DMS153 treated with DMSO at 0.1 percent for 48 hours (cell line): ENCODE data around the gene CD151.

Experiments used
- DNase-seq: peaks from one replicate; lab custom pipeline; 2025; ENCODE audit not compliant: unreplicated experiment; lab: John Stamatoyannopoulos, UW

The CD151 gene

GRCh38 chr11:813072-813455 is 19.7 kb upstream of the CD151 start:
- DNase-seq, result no peak

- no peak for DNase-seq
Measured at GRCh38 chr11:813456-814096, 19.2 kb upstream of the CD151 start.

DNA sequence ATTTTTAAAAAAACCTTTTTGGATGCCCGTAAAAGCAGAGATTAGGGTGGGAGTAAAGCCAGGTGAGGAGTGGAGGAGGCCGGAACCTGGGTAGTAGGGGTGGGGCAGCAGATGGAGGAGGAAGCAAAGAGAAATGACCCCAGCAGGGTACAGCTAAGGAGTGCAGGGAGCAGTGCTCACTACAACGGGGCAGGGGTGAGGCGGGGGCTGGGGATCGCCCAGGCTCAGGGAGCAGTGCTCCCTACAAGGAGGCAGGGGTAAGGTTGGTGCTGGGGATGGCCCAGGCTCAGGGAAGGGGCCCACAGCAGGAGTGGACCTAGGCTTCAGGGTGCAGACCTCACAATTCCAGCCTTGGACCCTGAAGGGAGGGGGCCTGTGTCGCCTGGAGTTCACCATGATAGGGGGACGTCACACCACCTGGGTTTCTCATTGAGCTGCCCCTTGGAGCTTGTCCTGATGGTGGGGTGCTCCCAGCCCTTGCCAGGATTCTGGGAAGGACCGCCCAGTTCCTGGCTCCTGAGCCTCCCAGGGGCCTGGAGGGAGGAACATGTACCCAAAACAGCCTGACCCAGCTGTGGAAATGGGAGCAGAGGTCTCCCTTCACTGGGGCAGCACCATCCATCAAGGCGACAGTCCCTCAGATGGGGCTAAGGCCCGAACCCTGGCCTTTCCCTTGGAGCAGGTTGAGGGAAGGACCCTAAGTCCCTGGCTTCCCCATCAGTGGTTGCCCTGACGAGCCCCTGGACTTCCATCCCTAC is 16.9 kb upstream of the CD151 start:
- no peak for DNase-seq

DNA sequence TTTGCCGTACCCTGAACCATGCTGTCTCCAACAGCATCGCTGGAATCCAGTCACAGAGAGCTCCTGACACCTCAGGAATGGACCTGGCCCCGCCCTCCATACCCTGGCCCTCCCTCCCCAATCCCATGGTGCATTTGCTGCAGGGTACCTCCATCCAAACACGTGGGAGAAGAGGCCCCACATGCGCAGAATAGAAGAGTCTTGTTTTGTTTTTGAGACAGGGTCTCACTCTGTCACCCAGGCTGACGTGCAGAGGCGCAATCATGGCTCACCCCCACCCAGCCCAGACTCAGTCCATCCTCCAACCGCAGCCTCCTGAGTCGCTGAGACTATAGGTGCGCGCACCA is 16.3 kb upstream of the CD151 start:
- no peak for DNase-seq

- DNase-seq, result no peak
Measured at GRCh38 chr11:818396-819128, 14.2 kb upstream of the CD151 start, which contains the start of gene PNPLA2. PNPLA2 (plus strand) TSS chr11:818914; CDS start chr11:819719, 805 bp downstream.

DNA sequence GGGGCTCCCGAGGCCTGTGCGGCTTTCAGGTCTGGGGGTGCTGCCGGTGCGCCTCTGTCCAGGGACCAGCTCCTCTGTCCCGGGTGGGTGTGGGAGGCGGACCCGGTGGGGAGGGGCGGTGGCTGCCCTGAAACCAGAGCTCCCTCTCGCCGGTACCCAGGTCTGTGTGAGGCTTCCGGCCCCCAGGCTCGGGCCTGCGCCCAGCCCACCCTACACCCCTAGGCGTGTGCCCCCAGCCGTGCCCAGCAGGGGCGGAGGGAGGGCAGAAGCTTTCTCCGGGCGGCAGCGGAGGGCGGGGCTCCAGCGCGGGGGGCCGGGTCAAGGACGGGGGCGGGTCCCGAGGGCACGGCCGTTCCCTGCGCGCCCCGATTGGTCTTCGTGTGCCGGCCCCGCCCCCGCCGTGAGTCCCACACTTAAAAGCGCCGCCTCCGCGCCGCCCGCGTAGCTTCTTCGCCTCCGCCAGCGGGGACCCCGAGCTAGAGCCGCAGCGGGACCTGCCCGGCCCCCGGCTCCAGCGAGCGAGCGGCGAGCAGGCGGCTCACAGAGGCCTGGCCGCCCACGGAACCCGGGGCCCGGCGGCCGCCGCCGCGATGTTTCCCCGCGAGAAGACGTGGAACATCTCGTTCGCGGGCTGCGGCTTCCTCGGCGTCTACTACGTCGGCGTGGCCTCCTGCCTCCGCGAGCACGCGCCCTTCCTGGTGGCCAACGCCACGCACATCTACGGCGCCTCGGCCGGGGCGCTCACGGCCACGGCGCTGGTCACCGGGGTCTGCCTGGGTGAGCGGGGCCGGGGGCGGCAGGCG is 13.4 kb upstream of the CD151 start:
- peak; percentile 34 for DNase-seq

DNA sequence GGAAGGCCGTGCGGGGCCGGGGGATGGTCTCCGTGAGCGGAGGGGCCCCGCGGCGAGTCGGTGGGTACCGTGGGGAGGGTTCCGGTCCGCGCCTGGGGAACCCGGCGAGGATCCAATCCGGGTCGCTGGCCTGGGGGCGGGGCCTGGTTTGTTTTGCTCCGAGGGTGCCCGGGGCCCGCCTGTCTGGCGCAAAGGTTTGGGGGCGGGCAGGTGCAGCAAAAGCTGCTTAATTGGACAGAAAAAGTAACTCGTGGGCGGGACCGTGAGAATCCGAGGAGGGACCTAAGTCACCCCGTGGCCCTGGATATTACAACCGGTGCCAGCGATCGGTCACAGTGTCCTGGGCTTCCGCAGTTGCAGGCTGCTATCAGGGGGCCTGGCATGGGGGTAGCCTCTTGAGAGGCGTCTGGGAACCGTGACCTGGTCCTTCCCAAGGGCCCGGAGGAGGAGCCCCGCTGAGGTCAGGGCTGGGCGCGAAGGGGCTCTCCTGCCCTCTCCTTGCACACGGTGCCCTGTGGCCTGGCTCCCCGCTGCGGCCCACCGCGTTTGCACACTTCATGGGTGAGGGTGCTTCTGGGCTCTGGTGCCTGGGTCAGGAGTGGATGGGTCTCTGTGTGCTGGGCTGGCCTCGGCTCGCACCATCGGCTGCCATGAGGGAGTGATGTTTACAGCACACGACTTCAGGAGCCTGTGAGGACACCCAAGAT is 12.7 kb upstream of the CD151 start:
- peak; percentile 54 for DNase-seq

DNA sequence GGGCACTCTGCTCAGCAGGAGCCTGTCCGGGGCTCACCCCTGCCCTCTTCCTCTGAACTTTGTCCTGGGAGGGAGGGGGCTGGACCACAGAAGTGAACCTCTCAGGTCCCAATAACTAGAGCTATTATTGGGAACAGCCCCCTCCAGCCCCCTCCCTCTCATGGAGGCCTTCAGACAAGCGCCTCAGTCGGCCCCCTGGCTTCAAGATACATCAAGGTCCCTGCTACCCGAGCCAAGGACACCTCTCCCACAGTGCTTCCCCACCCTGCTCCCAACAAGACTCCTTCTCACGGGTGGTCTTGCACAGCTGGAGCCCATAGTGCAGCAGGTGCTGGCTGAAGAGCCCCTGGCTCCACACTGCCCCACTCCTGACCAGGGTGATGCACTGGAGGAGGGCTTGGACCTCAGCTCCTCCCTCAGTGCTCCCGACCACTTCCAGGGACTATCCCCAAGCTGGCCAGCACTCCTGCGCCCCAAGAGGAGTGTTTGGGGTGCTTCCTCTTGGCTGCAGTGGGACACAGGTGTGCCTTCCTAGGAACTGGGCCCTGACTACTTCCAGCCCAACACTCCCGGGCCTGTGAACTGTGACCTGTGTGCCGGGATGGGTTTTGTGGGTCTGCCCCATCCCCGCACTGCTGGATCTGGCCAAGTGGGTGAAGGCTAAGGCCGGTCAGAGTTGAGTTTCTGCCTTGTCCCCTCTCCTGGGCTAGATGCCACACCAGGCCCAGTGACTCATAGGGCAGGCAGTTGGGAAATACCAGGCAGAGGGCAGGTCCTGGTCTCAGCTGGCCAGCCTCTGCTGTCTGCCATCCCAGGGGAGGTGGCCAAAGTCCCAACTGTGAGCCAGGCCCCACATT is 11.9 kb upstream of the CD151 start:
- DNase-seq, result no peak

DNA sequence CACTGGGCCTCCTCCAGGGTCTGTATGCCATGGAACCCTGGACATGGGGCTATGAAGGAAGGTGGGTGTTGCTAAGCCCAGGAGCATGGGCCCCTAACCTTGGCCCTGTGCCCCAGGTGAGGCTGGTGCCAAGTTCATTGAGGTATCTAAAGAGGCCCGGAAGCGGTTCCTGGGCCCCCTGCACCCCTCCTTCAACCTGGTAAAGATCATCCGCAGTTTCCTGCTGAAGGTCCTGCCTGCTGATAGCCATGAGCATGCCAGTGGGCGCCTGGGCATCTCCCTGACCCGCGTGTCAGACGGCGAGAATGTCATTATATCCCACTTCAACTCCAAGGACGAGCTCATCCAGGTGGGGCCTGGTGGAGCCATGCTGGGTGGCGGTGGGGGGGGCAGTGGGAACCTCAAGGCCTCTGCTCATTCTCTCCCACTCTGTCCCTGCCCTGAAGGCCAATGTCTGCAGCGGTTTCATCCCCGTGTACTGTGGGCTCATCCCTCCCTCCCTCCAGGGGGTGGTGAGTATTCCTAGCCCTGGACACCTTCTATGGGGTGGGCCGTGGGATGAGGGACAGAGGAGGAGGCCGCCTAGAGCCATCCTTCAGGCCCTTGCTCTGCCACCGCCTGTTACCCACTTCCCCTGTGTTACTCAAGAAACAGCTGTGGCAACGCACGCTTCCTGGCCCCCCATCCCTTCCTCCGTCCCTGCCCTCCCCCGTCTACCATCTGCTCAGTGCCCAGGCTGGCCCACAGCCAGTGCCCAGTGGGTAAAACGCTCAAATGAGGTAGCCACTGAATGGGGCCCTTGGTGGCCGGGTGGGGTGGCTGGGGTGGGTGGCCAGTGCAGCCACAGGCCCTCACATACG is 11.0 kb upstream of the CD151 start:
- no peak for DNase-seq

DNA sequence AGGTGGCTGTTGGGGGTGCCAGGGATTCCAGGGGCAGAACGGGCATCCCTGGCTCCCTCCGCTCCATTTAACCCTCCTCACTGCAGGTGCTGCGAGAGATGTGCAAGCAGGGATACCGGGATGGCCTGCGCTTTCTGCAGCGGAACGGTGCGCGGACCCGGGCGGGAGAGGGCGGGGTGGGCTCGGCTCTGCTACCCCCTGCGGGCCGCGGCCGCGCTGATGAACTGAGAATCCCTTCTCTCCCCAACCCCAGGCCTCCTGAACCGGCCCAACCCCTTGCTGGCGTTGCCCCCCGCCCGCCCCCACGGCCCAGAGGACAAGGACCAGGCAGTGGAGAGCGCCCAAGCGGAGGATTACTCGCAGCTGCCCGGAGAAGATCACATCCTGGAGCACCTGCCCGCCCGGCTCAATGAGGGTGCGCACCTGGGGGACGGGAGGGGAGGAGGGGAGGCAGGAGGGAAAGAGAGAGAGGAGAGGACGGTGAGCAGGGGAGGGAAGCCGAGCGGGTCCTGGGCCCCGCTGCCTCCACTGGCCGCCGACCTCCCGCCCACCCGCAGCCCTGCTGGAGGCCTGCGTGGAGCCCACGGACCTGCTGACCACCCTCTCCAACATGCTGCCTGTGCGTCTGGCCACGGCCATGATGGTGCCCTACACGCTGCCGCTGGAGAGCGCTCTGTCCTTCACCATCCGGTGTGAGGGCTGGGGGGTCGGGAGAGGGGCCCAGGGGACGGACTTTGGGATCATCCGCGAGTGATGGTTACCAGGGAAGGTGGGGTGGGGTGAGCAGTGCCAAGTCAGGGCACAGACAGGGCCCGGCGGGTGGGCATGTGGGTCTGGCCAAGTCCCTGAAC is 9.1 kb upstream of the CD151 start:
- peak; percentile 23 for DNase-seq

- DNase-seq, result peak; percentile 83
Measured at GRCh38 chr11:824292-824880, 8.4 kb upstream of the CD151 start.

DNA sequence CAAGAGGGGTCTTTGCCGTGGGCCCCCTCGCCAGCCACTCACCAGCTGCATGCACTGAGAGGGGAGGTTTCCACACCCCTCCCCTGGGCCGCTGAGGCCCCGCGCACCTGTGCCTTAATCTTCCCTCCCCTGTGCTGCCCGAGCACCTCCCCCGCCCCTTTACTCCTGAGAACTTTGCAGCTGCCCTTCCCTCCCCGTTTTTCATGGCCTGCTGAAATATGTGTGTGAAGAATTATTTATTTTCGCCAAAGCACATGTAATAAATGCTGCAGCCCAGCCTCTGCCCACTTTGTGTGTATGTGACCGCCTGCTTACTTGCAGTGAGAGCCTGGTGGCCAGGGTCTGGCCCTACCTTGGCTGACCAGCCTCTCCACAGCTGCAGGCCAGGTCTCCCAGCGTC is 7.8 kb upstream of the CD151 start:
- no peak for DNase-seq

- DNase-seq, result no peak
Measured at GRCh38 chr11:825366-826226, 7.2 kb upstream of the CD151 start.

DNA sequence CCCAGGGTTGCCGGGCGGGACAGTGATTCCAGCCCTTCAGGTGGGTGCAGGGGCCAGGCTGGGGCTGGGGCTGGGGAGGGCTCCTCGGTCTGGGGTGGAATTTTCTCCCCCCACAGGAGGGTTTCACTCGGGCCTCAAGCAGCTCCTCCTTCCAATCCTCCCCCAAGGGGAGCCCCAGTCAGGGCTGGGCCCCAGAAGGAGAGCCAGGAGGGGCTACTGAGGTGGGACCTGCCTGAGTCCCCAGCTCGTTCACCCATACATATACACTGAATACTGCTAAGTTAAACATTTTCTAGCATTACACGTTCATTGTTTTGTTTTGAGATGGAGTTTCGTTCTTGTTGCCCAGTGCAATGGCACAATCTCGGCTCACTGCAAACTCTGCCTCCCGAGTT is 6.5 kb upstream of the CD151 start:
- DNase-seq, result no peak

GRCh38 chr11:826836-827145 is 6.0 kb upstream of the CD151 start:
- DNase-seq, result no peak

DNA sequence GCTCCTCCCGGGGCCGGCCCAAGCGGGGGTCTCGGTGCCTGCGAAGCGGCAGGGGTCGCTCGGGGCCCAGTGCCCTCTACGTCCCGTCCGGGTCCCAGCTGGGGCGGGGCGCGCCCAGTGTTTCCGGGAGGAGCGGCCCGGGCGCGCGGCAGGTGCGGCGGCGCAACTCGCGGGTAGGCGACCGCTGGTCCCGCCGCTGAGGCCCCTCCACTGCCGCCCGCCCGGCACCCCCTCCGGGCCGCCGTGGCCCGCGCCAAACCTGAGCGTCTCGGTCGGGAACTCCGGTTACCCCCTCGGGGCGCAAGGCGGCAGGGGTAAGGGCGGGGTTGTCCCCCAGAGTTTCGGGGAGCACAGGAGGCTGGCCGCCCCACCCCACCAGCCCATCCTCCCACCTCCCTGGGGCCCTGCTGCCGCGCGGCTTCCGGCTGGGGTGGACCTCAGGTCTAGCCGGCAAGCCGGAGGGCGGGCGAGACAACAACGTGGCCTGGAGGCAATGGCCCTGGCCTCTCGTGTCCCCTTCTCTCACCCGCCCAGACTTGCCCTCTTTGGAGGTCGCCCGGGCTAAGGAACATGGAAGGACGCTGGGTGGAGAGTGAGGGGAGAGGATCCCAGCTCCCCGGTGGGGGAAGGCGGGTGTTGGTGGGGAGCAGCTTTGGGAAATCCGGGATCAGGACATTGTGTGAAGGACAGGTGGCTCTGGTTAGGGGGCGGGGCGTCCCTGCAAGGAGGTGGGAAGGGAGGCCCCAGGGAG is 5.4 kb upstream of the CD151 start:
- DNase-seq, result peak; percentile 22
